ENCODE data around the gene YPEL2.

GRCh38 chr17:59311051-59311468, 20.4 kb upstream of the YPEL2 start:
- TF ChIP-seq, protein P1, sequence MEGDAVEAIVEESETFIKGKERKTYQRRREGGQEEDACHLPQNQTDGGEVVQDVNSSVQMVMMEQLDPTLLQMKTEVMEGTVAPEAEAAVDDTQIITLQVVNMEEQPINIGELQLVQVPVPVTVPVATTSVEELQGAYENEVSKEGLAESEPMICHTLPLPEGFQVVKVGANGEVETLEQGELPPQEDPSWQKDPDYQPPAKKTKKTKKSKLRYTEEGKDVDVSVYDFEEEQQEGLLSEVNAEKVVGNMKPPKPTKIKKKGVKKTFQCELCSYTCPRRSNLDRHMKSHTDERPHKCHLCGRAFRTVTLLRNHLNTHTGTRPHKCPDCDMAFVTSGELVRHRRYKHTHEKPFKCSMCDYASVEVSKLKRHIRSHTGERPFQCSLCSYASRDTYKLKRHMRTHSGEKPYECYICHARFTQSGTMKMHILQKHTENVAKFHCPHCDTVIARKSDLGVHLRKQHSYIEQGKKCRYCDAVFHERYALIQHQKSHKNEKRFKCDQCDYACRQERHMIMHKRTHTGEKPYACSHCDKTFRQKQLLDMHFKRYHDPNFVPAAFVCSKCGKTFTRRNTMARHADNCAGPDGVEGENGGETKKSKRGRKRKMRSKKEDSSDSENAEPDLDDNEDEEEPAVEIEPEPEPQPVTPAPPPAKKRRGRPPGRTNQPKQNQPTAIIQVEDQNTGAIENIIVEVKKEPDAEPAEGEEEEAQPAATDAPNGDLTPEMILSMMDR (IDR thresholded peaks at IDR 0.05; ENCODE audit: insufficient read depth, low read length), result peak; percentile 89
- TF ChIP-seq POLR2AphosphoS5 (IDR thresholded peaks at IDR 0.05; ENCODE audit: low read depth), result no peak
- no peak for TF ChIP-seq GABPA (IDR thresholded peaks at IDR 0.05; ENCODE audit: low read depth)
- TF ChIP-seq, protein P2, sequence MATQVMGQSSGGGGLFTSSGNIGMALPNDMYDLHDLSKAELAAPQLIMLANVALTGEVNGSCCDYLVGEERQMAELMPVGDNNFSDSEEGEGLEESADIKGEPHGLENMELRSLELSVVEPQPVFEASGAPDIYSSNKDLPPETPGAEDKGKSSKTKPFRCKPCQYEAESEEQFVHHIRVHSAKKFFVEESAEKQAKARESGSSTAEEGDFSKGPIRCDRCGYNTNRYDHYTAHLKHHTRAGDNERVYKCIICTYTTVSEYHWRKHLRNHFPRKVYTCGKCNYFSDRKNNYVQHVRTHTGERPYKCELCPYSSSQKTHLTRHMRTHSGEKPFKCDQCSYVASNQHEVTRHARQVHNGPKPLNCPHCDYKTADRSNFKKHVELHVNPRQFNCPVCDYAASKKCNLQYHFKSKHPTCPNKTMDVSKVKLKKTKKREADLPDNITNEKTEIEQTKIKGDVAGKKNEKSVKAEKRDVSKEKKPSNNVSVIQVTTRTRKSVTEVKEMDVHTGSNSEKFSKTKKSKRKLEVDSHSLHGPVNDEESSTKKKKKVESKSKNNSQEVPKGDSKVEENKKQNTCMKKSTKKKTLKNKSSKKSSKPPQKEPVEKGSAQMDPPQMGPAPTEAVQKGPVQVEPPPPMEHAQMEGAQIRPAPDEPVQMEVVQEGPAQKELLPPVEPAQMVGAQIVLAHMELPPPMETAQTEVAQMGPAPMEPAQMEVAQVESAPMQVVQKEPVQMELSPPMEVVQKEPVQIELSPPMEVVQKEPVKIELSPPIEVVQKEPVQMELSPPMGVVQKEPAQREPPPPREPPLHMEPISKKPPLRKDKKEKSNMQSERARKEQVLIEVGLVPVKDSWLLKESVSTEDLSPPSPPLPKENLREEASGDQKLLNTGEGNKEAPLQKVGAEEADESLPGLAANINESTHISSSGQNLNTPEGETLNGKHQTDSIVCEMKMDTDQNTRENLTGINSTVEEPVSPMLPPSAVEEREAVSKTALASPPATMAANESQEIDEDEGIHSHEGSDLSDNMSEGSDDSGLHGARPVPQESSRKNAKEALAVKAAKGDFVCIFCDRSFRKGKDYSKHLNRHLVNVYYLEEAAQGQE (IDR thresholded peaks at IDR 0.05; ENCODE audit: insufficient replicate concordance, low read depth), result no peak

Data from HL-60 (cell line).